HEK293 (cell line): ENCODE results near the gene BUB1B.
"Not testable (repeated sequence)": the region's sequence is repeated elsewhere in the genome, so short reads cannot be mapped to it uniquely, and the experiment has no call there.

ENCODE experiments used
- CTCF ChIA-PET: fragments of 350-600 bp; formaldehyde crosslinking; extraction: SDS; loops from one replicate; lab custom pipeline; 2021; ENCODE audit warnings: antibody characterized with exemption; lab: Yijun Ruan, JAX
- POLR2A ChIA-PET: fragments of 300-600 bp; formaldehyde crosslinking; extraction: SDS; loops from one replicate; lab custom pipeline; 2020; ENCODE audit warnings: antibody characterized with exemption, inconsistent platforms; lab: Yijun Ruan, JAX
- H3K27ac ChIP-seq: fragments of 200-500 bp; sonication (Bioruptor generic); 2 replicates; pipeline ENCODE4 v1.5.1; 2014; ENCODE audit warnings: low read depth, low read length, control low read depth, inconsistent platforms; ENCODE audit errors: extremely low read depth
- H3K36me3 ChIP-seq, 2 experiments: fragments of 200-500 bp in 1 of 2; sonication (Bioruptor generic) in 1 of 2; 1 replicate in 1 of 2; 2 replicates in 1 of 2; pipeline ENCODE4 v1.5.1; 2014 to 2017; ENCODE audit warnings: inconsistent platforms in 2 of 2, low read length in 2 of 2; ENCODE audit not compliant: control insufficient read depth in 2 of 2, insufficient read depth in 1 of 2
- H3K4me1 ChIP-seq: fragments of 200-500 bp; sonication (Bioruptor generic); 2 replicates; pipeline ENCODE4 v1.5.1; 2014; ENCODE audit warnings: mild to moderate bottlenecking, low read length, inconsistent platforms; ENCODE audit not compliant: control insufficient read depth, insufficient read depth
- H3K4me3 ChIP-seq: 2 replicates; pipeline ENCODE4 v1.5.1; 2011; ENCODE audit warnings: low read depth, mild to moderate bottlenecking, control low read depth, low read length, moderate library complexity
- H3K9me3 ChIP-seq: fragments of 200-500 bp; sonication (Bioruptor generic); 2 replicates; pipeline ENCODE4 v1.5.1; 2014; ENCODE audit warnings: low read depth, low read length, inconsistent platforms; ENCODE audit not compliant: control insufficient read depth, insufficient read depth
- KLF16 ChIP-seq: fragments of 450-650 bp; formaldehyde crosslinking; IDR thresholded peaks from 2 replicates; pipeline ENCODE4 v1.5.1; 2017; ENCODE audit warnings: missing biosample characterization, missing genetic modification characterization
- MEIS1 ChIP-seq: sonication (generic); formaldehyde crosslinking; IDR thresholded peaks from 2 replicates; pipeline ENCODE4 v1.8.1; 2022; ENCODE audit warnings: missing genetic modification reagents, mild to moderate bottlenecking, borderline replicate concordance
- SALL2 ChIP-seq: fragments of 450-650 bp; formaldehyde crosslinking; IDR thresholded peaks from 2 replicates; pipeline ENCODE4 v1.5.0; 2017; ENCODE audit warnings: missing biosample characterization, mild to moderate bottlenecking, missing genetic modification characterization, borderline replicate concordance
- ZBTB20 ChIP-seq: fragments of 450-650 bp; formaldehyde crosslinking; IDR thresholded peaks from 2 replicates; pipeline ENCODE4 v1.5.1; 2016; ENCODE audit warnings: missing biosample characterization, missing genetic modification characterization
- ZNF114 ChIP-seq: fragments of 450-650 bp; formaldehyde crosslinking; IDR thresholded peaks from 2 replicates; pipeline ENCODE4 v1.5.0; 2017; ENCODE audit warnings: missing biosample characterization, missing genetic modification characterization
- ZNF132 ChIP-seq: fragments of 450-650 bp; formaldehyde crosslinking; IDR thresholded peaks from 2 replicates; pipeline ENCODE4 v1.5.1; 2017; ENCODE audit warnings: missing biosample characterization, missing genetic modification characterization, borderline replicate concordance
- ZNF23 ChIP-seq: fragments of 450-650 bp; formaldehyde crosslinking; IDR thresholded peaks from 2 replicates; pipeline ENCODE4 v1.5.1; 2016; ENCODE audit warnings: missing biosample characterization, missing genetic modification characterization, borderline replicate concordance
- ZNF24 ChIP-seq: fragments of 450-650 bp; formaldehyde crosslinking; IDR thresholded peaks from 2 replicates; pipeline ENCODE4 v1.5.1; 2016; ENCODE audit warnings: missing biosample characterization, missing genetic modification characterization
- ZNF350 ChIP-seq: fragments of 450-650 bp; formaldehyde crosslinking; IDR thresholded peaks from 2 replicates; pipeline ENCODE4 v1.5.0; 2017; ENCODE audit warnings: missing biosample characterization, mild to moderate bottlenecking, missing genetic modification characterization
- ZNF670 ChIP-seq: fragments of 450-650 bp; formaldehyde crosslinking; IDR thresholded peaks from 2 replicates; pipeline ENCODE4 v1.5.1; 2016; ENCODE audit warnings: missing biosample characterization, missing genetic modification characterization, low read depth
- TF ChIP-seq, protein P1 (sequence below): fragments of 450-650 bp; formaldehyde crosslinking; IDR thresholded peaks from 2 replicates; pipeline ENCODE4 v1.5.1; 2017; ENCODE audit warnings: missing biosample characterization, missing genetic modification characterization
- TF ChIP-seq, protein P2 (sequence below): fragments of 450-650 bp; formaldehyde crosslinking; IDR thresholded peaks from 2 replicates; pipeline ENCODE4 v1.5.1; 2016; ENCODE audit warnings: missing biosample characterization, missing genetic modification characterization

The BUB1B gene

DNA sequence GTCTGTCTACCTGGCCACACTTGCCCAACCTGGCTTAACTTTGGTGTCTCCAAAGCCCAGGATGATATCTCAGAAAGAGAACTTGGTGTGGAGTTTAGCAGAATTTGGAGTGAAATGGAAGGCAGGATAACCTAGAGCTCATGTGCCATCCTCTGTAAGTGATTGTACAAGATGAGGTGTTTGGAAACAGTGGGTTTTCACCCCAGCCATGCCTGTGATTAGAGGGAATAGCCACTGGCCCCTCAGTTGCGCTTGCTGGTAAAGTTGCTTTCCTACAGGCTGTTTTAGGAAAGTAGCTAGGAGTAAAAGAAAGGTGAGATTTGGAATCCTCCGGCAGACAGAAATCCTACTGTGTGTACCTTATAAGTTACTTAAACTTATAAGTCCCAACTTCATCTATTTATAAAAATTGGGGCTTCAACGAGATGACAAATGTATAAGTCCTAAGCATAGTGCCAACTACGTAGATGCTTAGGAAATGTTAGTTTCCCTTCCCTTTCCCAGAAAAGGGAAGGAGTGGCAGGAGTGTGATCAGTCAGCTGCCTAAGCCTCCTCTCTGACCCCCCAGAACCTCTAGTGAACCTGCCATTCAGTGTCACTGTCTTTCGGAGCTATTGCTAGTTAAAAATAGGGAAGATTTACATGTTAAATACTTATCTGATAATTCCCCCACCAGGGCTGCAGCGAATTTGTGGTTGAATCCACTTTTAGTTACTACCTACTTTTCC lies 38.8 kb upstream of the BUB1B start:
- Histone ChIP-seq H3K36me3 (no peaks in the 10 kb centered on the region), H3K27ac (no peak overlapping the region), H3K9me3 (no peaks in the 10 kb centered on the region), H3K4me3 (no peak overlapping the region), H3K4me1 (no peaks in the 10 kb centered on the region)
- TF ChIP-seq, protein P1, sequence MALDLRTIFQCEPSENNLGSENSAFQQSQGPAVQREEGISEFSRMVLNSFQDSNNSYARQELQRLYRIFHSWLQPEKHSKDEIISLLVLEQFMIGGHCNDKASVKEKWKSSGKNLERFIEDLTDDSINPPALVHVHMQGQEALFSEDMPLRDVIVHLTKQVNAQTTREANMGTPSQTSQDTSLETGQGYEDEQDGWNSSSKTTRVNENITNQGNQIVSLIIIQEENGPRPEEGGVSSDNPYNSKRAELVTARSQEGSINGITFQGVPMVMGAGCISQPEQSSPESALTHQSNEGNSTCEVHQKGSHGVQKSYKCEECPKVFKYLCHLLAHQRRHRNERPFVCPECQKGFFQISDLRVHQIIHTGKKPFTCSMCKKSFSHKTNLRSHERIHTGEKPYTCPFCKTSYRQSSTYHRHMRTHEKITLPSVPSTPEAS, result no peak
- TF ChIP-seq ZNF23 (tag by site-specific recombination) (no peak), ZNF132 (no peak), ZNF350 (no peak), KLF16 (tag by site-specific recombination) (no peak), SALL2 (tag by site-specific recombination) (no peak), MEIS1 (no peak), ZNF114 (no peak), ZNF24 (tag by site-specific recombination) (no peak), ZNF670 (tag by site-specific recombination) (no peak)
- TF ChIP-seq, protein P2, sequence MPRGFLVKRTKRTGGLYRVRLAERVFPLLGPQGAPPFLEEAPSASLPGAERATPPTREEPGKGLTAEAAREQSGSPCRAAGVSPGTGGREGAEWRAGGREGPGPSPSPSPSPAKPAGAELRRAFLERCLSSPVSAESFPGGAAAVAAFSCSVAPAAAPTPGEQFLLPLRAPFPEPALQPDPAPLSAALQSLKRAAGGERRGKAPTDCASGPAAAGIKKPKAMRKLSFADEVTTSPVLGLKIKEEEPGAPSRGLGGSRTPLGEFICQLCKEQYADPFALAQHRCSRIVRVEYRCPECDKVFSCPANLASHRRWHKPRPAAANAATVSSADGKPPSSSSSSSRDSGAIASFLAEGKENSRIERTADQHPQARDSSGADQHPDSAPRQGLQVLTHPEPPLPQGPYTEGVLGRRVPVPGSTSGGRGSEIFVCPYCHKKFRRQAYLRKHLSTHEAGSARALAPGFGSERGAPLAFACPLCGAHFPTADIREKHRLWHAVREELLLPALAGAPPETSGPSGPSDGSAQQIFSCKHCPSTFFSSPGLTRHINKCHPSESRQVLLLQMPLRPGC (tag by site-specific recombination), result no peak
- CTCF ChIA-PET, result interaction anchor here (0.6 kb wide), 2 partner anchors 38 to 94 kb away, joined by 3 read pairs; no protein-coding TSS in a partner anchor
- POLR2A ChIA-PET, result interaction anchor here (0.6 kb wide), 1 partner anchor 1387 kb away, joined by 3 read pairs; no protein-coding TSS in a partner anchor

DNA sequence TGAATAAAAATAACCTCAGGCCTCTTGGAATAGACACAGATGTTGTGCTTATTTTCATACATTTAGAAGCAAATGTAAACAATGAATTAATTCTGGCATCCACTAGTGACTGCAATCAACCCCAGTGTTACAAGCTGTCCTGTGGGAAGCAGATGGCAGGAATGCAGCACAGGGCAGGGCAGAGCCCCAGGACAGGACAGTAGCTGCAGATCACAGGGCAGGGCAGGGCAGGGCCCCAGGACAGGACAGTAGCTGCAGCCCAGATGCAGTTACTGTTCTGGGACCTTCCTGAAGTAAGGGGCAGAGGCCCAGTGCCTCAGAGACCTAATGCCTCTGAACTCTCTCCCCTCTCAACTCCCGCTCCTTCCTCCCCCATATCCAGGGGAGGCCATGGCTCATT lies 37.9 kb upstream of the BUB1B start:
- H3K4me3 ChIP-seq, H3K4me1 ChIP-seq, POLR2A ChIA-PET, H3K36me3 ChIP-seq, H3K27ac ChIP-seq, H3K9me3 ChIP-seq: not testable (repeated sequence)
- 0 out of 2 replicates have a peak, but pooled peaks have one; percentile 42 for TF ChIP-seq ZBTB20 (tag by site-specific recombination)
- CTCF ChIA-PET, result interaction anchor here (0.7 kb wide), 1 partner anchor 18 kb away, joined by 3 read pairs; no protein-coding TSS in a partner anchor

DNA sequence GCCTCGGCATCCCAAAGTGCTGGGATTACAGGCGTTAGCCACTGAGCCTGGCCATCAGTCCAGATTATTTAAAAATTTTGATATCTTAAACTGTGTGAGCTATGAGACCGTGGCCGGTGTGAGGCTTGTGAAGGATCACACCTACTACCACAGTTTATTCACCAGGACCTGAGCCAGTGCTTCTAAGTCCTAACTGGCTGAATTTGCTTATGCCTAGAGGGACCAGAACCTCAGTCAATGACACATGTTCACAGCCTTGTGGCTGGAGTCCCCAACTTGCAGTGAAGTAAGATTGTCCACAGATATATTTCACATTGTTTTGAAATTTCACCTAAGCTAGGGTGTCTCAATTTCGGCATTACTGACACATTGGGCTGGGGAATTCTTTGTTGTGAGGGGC lies 37.0 kb upstream of the BUB1B start:
- H3K9me3 ChIP-seq, H3K27ac ChIP-seq, H3K4me3 ChIP-seq, H3K36me3 ChIP-seq, POLR2A ChIA-PET, H3K4me1 ChIP-seq: not testable (repeated sequence)
- CTCF ChIA-PET, result interaction anchor here (0.7 kb wide), 1 partner anchor 19 kb away, joined by 3 read pairs; no protein-coding TSS in a partner anchor

DNA sequence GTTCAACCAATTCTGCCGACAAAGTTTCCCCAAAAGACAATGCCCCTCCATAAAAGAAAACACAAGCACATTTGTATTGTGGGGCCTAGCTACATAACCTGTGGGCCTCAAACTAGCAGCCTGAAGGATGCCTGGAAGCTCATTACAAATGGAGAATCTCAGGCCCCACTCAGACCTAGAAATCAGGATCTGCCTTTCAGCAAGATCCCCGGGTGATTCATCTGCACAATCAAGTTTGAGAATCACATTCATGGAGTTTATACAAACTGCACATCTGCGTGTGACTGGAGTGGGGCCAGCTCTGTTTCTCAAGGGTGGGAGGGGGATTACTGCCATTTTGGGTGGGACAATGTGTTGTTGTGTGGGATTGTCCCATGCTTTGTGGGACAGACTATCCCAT lies 36.5 kb upstream of the BUB1B start:
- H3K4me1 ChIP-seq, H3K36me3 ChIP-seq, H3K9me3 ChIP-seq, CTCF ChIA-PET, H3K27ac ChIP-seq, H3K4me3 ChIP-seq, POLR2A ChIA-PET: not testable (repeated sequence)

DNA sequence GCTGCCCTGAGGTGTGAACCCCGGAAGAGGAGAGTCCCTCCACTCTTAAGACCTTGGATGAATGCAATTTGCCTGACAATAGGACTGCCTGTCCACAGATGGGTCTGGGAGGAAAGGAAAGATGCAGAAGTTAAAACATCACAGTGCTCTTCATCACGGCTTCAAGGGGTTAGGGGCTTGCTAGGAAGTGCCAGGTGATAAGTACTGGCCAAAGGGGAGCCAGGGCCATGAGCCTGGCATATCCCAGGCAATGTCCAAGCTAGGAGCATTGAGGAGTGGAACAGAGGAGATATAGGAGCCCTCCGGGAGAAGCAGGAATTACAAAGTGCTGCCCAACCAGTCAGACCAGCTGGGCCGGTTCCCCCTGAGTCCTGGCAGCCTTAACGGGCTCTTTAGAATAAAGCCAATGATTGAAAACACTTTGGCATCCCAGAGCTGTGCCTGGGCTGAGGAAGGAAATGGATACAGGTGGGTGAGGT lies 36.0 kb upstream of the BUB1B start:
- H3K36me3 ChIP-seq, H3K4me3 ChIP-seq, POLR2A ChIA-PET, H3K27ac ChIP-seq, H3K4me1 ChIP-seq, CTCF ChIA-PET, H3K9me3 ChIP-seq: not testable (repeated sequence)
